Stimulated activated effector memory CD8-positive, alpha-beta T cell treated with anti-CD3 and anti-CD28 coated beads, Interleukin-12 subunit alpha, Interleukin-12 subunit beta, amount 100 ng/mL, for 72 hours (primary cell): ENCODE data around the gene EEIG2.
A peak's percentile ranks its signal among the peaks of the same experiment; 100 is the strongest.

Experiments used
- ATAC-seq: fragments of 150-1000 bp; cut with Tn5 transposase; 2 replicates; pipeline ENCODE4 v1.10.0; 2021
- DNase-seq, 2 donors: peaks; one replicate each; pipeline ENCODE4 v3.0.0; 2021 to 2022; ENCODE audit warnings: low spot score in 2 of 2
- H3K27ac Mint-ChIP-seq: one replicate; pipeline ENCODE4 v1.8.0; 2022; ENCODE audit warnings: mild to moderate bottlenecking, mixed read lengths
- H3K36me3 Mint-ChIP-seq: one replicate; pipeline ENCODE4 v1.8.0; 2022; ENCODE audit warnings: mild to moderate bottlenecking, mixed read lengths
- H3K4me1 Mint-ChIP-seq: one replicate; pipeline ENCODE4 v1.8.0; 2022; ENCODE audit warnings: mixed read lengths
- H3K4me3 Mint-ChIP-seq: one replicate; pipeline ENCODE4 v1.8.0; 2022; ENCODE audit warnings: mild to moderate bottlenecking, mixed read lengths
- H3K9me3 Mint-ChIP-seq: one replicate; pipeline ENCODE4 v1.8.0; 2022; ENCODE audit warnings: mixed read lengths

Gene EEIG2

DNA sequence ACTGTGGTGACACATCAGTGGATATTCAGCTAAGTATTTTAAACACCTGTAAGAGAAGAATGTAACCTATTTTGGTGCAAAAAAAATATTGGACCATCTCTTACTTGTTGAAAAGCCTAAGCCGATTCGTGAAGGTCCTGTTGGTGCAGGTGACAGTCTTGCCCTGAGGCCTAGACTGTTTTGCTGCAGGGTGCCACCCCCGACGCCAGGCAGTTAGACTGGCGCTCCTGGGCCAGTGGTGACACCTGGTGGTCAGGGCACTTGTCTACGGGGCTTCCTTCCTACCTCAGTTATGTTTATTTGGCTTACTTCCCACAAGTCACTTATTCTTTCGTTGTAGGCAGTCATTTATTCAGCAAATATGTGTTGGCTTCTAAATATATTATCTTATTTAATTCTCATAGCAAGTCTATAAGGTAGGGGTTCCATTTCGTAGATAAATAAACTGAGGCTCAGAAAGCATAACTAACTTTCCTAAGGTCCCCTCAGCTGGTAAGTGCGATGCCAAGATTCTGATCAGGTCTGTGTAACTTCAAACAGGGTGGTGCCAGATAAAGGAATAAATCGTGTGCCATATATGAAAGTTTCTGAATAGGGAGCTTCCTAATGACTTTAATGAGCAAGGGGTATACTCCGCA lies 1.9 kb downstream of the EEIG2 start:
- no peaks in the 10 kb centered on the region for H3K9me3 Mint-ChIP-seq
- H3K36me3 Mint-ChIP-seq: peaks cover 12% of the 10 kb centered on the region
- DNase-seq (peak; percentile 55 to 88), ATAC-seq (peak; percentile 78)
- peaks cover 25% of the 10 kb centered on the region for H3K4me1 Mint-ChIP-seq
- H3K27ac Mint-ChIP-seq: no peak overlapping the region
- H3K4me3 Mint-ChIP-seq: peak overlapping the region; percentile 92

DNA sequence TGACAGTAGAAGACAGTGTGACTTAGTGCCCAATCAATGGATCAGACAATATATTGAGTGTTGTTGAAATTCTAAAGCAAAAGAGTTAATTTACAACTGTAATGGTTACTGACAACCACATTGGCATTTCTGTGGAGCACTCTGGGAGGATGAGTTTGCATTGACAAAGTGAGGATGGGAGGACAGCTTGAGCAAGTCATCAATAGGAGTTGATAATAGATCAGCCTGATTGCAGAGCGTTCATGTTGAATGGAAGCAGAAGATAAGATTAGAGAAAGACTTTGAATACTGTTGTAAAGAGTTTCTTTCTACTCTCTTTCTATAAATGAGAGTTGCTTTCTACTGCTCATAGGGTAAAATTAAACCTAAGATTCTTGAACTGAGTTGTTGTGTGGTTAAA lies 3.9 kb downstream of the EEIG2 start:
- Mint-ChIP-seq H3K4me3 (no peak overlapping the region), H3K36me3 (peaks cover 12% of the 10 kb centered on the region), H3K4me1 (peaks cover 28% of the 10 kb centered on the region), H3K27ac (no peak overlapping the region), H3K9me3 (no peaks in the 10 kb centered on the region)
- no peak for ATAC-seq
- no peak for DNase-seq

DNA sequence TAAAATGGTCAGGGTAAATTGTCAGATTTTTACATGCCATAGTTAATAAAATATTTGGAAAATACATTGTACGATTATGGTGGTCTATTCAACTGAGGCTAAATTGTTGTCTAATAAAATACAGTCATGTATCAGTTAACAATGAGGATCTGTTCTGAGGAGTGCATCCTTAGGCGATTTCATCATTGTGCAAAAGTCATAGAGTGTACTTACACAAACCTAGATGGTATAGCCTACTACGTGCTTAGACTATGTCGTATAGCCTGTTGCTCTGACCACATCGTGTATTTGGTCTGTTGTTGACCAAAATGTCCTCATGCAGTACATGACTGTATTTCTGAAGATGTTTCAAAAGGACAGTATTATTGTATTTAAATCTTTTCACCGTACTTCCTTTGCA lies 5.2 kb downstream of the EEIG2 start:
- Mint-ChIP-seq H3K27ac (no peak overlapping the region), H3K4me1 (peaks cover 31% of the 10 kb centered on the region), H3K9me3 (no peaks in the 10 kb centered on the region), H3K36me3 (peaks cover 12% of the 10 kb centered on the region), H3K4me3 (no peak overlapping the region)
- no peak for DNase-seq
- ATAC-seq: no peak

- Mint-ChIP-seq H3K9me3 (no peaks in the 10 kb centered on the region), H3K4me3 (no peak overlapping the region), H3K27ac (no peak overlapping the region), H3K4me1 (peaks cover 31% of the 10 kb centered on the region), H3K36me3 (peaks cover 8% of the 10 kb centered on the region)
- DNase-seq (no peak), ATAC-seq (no peak)
Measured at GRCh38 chr1:108565512-108565911, 5.6 kb downstream of the EEIG2 start.

DNA sequence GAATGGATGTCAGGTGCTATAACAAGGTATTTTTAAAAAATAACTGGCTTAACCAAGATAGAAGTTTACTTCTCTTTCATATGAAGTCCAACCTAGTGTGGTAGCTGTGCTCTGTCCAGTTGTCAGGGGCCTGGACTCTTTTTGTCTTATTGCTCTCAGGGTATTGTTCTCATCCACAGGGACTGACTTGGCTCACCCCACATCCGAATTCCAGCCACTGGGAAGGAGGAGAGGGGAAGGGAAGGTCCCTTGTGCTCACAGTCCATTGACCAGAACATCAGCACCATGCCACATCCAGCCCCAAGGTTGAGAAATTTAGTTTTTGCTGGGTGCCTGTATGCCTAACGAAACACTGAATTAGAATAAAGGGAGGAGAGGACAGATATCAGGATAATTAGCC lies 8.7 kb downstream of the EEIG2 start:
- DNase-seq (no peak), ATAC-seq (no peak)
- H3K36me3 Mint-ChIP-seq: no peaks in the 10 kb centered on the region
- no peaks in the 10 kb centered on the region for H3K9me3 Mint-ChIP-seq
- peaks cover 15% of the 10 kb centered on the region for H3K4me1 Mint-ChIP-seq
- H3K27ac Mint-ChIP-seq: no peak overlapping the region
- H3K4me3 Mint-ChIP-seq: no peak overlapping the region

- H3K4me1 Mint-ChIP-seq: peaks cover 9% of the 10 kb centered on the region
- DNase-seq (no peak), ATAC-seq (no peak)
- no peaks in the 10 kb centered on the region for H3K9me3 Mint-ChIP-seq
- no peaks in the 10 kb centered on the region for H3K36me3 Mint-ChIP-seq
- no peak overlapping the region for H3K4me3 Mint-ChIP-seq
- no peak overlapping the region for H3K27ac Mint-ChIP-seq
Measured at GRCh38 chr1:108569097-108569728, 9.3 kb downstream of the EEIG2 start.

GRCh38 chr1:108570128-108570527 lies 10.2 kb downstream of the EEIG2 start:
- no peak for DNase-seq
- H3K9me3 Mint-ChIP-seq: no peaks in the 10 kb centered on the region
- ATAC-seq: peak; percentile 99
- H3K4me1 Mint-ChIP-seq: peaks cover 6% of the 10 kb centered on the region
- no peak overlapping the region for H3K27ac Mint-ChIP-seq
- no peak overlapping the region for H3K4me3 Mint-ChIP-seq
- H3K36me3 Mint-ChIP-seq: no peaks in the 10 kb centered on the region

- H3K27ac Mint-ChIP-seq: no peak overlapping the region
- no peaks in the 10 kb centered on the region for H3K9me3 Mint-ChIP-seq
- H3K4me1 Mint-ChIP-seq: peaks cover 14% of the 10 kb centered on the region
- H3K4me3 Mint-ChIP-seq: no peak overlapping the region
- no peak for ATAC-seq
- H3K36me3 Mint-ChIP-seq: no peaks in the 10 kb centered on the region
- DNase-seq: no peak
Measured at GRCh38 chr1:108570998-108571401, 11.1 kb downstream of the EEIG2 start.

DNA sequence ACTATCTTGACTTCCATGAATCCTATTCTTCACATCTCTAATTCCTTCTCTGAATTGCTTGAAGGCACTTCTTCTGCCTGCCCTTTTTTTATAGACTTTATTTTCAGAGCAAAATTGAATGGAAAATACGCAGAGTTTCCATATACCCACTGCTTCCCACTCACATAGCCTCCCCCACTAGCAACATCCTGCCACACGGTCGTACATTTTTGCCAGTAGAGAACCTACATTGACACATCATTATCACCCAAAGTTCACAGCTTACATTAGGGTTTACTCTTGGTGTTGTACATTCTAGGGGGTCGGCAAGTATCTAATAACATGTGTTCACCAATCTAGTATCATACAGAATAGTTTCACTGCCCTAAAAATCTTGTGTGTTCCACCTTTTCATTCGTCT lies 12.3 kb downstream of the EEIG2 start:
- Mint-ChIP-seq H3K9me3 (no peaks in the 10 kb centered on the region), H3K27ac (no peak overlapping the region), H3K36me3 (no peaks in the 10 kb centered on the region), H3K4me1 (peaks cover 14% of the 10 kb centered on the region), H3K4me3 (no peak overlapping the region)
- ATAC-seq (peak; percentile 53), DNase-seq (no peak)

DNA sequence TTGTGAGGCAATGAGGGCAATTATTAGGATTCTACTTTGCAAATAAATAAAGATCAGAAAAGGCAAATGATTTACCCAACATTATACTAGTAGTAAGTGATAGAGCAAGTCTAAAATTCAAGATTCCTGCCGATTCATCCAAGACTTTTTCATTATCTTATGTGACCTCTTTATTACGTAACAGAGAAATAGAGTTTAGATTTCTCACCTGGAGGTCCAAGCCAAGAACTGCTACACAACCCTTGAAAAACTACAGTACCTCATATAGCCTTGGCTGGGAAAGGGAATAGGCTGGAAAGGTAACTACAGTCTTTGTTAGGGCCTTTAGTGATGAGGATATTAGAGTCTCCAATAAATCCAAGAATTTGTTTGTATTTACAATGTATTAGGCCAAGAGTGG lies 13.3 kb downstream of the EEIG2 start:
- H3K9me3 Mint-ChIP-seq: no peaks in the 10 kb centered on the region
- DNase-seq (no peak), ATAC-seq (no peak)
- peaks cover 14% of the 10 kb centered on the region for H3K4me1 Mint-ChIP-seq
- H3K36me3 Mint-ChIP-seq: no peaks in the 10 kb centered on the region
- no peak overlapping the region for H3K27ac Mint-ChIP-seq
- no peak overlapping the region for H3K4me3 Mint-ChIP-seq

DNA sequence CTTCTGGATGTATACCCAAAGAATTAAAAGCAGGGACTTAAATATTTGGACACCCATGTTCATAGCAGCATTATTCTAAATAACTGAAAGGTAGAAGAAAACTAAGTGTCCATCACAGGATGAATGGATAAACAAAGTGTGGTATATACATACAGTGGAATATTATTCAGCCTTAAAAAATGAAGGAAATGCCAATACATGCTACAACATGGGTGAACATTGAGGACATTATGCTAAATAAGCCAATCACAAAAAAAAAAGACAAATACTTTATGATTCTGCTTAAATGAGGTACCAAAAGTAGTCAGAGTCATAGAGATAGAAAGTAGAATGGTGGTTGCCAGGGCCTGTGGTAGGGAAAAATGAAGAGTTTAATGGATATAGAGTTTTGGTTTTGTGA lies 14.1 kb downstream of the EEIG2 start:
- Mint-ChIP-seq H3K4me1 (peaks cover 10% of the 10 kb centered on the region), H3K27ac (no peak overlapping the region), H3K9me3 (no peaks in the 10 kb centered on the region), H3K4me3 (no peak overlapping the region), H3K36me3 (no peaks in the 10 kb centered on the region)
- no peak for ATAC-seq
- no peak for DNase-seq

- ATAC-seq: no peak
- Mint-ChIP-seq H3K9me3 (peaks cover 4% of the 10 kb centered on the region), H3K4me3 (no peak overlapping the region), H3K4me1 (peaks cover 9% of the 10 kb centered on the region), H3K27ac (peak overlapping the region; percentile 61), H3K36me3 (no peaks in the 10 kb centered on the region)
- DNase-seq: no peak
Measured at GRCh38 chr1:108575375-108575774, 15.5 kb downstream of the EEIG2 start.

DNA sequence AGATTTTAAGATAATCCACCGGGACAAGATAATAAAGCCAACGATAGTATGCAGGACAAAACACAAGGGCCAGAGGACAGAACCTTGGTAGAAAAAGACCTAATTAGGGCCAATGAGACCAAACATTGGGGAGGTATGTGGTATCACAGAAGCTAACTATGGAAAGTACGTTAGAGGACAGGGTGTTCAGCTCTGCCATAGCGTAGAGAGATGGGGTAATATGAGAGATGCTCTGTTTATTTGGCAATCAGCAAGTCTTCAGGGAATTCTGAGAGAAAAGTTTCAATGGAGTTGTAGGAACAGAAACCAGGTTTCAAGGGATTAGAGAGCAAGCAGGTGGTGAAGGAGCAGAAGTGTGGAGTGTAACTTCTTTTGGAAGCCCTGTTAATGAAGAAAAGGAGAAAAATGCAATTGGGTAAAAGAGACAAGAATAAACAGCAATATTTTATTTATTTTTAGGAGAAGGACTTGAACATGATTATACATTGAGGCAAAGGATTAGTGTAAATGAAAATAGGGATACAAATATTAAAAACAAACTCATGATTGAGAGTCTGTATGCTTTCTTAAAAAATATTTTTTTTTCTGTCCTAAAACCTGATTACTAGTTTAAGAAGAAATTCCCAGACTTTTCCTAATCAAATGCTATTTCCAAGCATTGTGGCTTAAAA lies 24.0 kb downstream of the EEIG2 start:
- no peak for DNase-seq
- Mint-ChIP-seq H3K27ac (no peak overlapping the region), H3K9me3 (peaks cover 7% of the 10 kb centered on the region), H3K36me3 (no peaks in the 10 kb centered on the region), H3K4me1 (peaks cover 41% of the 10 kb centered on the region), H3K4me3 (no peak overlapping the region)
- no peak for ATAC-seq

DNA sequence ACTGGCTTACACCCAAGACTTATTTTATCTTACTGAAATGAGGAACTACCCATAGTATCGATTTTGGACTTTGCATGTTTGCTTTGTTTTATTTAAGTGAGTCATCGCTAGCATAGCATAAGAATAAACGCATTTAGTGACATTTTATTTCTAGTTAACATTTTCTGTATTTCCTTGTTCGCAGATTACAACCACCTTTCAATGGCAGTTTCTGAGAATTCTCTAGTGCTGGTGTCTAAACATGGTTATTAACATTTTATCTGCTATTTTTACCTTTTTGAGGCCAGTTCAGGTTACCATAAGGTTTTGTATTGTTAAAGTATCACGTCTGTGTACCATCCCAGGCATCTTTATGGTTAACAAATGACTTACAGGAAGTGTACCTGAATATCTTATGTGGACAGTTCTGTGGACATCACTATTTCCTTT lies 24.5 kb downstream of the EEIG2 start:
- ATAC-seq: no peak
- no peak for DNase-seq
- no peak overlapping the region for H3K27ac Mint-ChIP-seq
- no peaks in the 10 kb centered on the region for H3K36me3 Mint-ChIP-seq
- no peak overlapping the region for H3K4me3 Mint-ChIP-seq
- H3K9me3 Mint-ChIP-seq: peaks cover 7% of the 10 kb centered on the region
- peaks cover 47% of the 10 kb centered on the region for H3K4me1 Mint-ChIP-seq

GRCh38 chr1:108585313-108585712 lies 25.4 kb downstream of the EEIG2 start:
- H3K27ac Mint-ChIP-seq: peak overlapping the region; percentile 30
- peaks cover 4% of the 10 kb centered on the region for H3K9me3 Mint-ChIP-seq
- no peak overlapping the region for H3K4me3 Mint-ChIP-seq
- DNase-seq (no peak), ATAC-seq (peak; percentile 13)
- H3K4me1 Mint-ChIP-seq: peaks cover 51% of the 10 kb centered on the region
- H3K36me3 Mint-ChIP-seq: no peaks in the 10 kb centered on the region

- ATAC-seq (no peak), DNase-seq (no peak)
- peak overlapping the region; percentile 3 for H3K4me3 Mint-ChIP-seq
- peaks cover 59% of the 10 kb centered on the region for H3K4me1 Mint-ChIP-seq
- H3K27ac Mint-ChIP-seq: peak overlapping the region; percentile 91
- H3K36me3 Mint-ChIP-seq: no peaks in the 10 kb centered on the region
- H3K9me3 Mint-ChIP-seq: no peaks in the 10 kb centered on the region
Measured at GRCh38 chr1:108590441-108590840, 30.5 kb downstream of the EEIG2 start.
